ENCODE results near the gene POLRMT.

The POLRMT gene

DNA sequence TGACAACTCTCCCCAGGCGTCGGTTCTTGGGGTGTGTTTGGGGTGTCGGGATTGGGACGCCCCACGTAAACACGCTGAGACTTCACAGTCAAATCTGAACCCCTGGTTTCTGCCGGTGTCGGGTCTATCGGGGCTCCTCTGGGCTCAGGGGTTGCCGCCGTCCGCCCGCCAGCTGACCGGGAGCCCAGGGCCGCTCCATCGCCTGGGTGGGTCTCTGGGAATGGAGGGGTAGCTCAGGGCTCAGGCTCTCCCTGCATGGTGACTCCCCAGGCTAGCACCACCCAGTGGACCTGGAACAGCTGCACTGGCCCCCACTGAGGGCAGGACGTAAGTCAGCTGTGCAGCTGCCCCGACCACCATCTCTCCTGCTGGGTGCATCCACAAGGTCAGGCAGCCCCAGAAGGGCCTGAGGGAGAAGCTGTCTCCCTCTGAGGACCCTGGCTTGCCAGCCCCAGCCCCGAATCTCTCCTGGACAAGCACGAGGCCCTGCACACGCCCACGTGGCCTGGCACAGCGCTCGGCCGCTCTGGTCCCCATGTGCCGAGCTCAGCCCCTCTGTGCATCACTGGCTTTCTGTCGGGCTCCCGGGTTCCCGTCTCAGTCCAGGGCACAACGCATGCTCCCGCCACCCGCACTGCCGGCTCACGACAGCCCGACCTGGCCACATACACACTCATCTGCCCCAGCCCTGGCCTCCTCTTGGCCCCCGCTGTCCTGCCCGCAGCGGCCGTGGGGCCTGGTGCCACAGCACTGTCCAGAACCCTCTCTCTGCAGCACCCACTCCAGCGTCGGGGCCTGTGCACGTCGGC, 23.6 kb upstream of the POLRMT start:
- Histone ChIP-seq H3K4me3 (no peak overlapping the region), H3K9me3 (no peaks in the 10 kb centered on the region), H3K4me1 (peaks cover 56% of the 10 kb centered on the region), H4K20me1 (peaks cover 100% of the 10 kb centered on the region), H3K27ac (no peak overlapping the region), H3K27me3 (no peaks in the 10 kb centered on the region), H3K36me3 (peaks cover 82% of the 10 kb centered on the region), H3K9ac (peak overlapping the region; percentile 61), H3K4me2 (no peak overlapping the region)
- no peak for TF ChIP-seq Cebpa-rat (IDR thresholded peaks at IDR 0.05)

DNA sequence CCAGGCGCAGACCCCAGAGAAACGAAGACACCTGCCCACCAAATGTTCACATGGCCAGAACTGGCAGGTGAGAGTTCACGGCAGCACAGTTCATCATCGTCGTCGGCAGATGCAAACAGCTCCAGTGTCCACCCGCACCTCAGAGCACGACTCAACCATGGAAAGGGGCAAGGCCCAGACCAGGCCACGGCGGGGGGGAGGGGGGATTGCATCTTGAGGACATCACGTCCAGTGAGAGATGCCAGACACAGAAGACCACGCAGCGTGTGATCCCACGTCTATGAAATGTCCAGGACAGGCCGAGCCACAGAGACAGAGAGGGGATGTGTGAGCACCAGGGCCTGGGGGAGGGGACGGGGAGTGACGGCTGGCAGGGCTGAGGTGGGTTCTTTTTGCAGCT, 22.4 kb upstream of the POLRMT start:
- H3K4me1 ChIP-seq, result peaks cover 44% of the 10 kb centered on the region
- no peak overlapping the region for H3K9ac ChIP-seq
- H3K27ac ChIP-seq, result no peak overlapping the region
- no peaks in the 10 kb centered on the region for H3K9me3 ChIP-seq
- H4K20me1 ChIP-seq, result peaks cover 100% of the 10 kb centered on the region
- H3K27me3 ChIP-seq, result no peaks in the 10 kb centered on the region
- H3K4me2 ChIP-seq, result no peak overlapping the region
- no peak for TF ChIP-seq Cebpa-rat (IDR thresholded peaks at IDR 0.05)
- H3K36me3 ChIP-seq, result peaks cover 95% of the 10 kb centered on the region
- H3K4me3 ChIP-seq, result no peak overlapping the region

DNA sequence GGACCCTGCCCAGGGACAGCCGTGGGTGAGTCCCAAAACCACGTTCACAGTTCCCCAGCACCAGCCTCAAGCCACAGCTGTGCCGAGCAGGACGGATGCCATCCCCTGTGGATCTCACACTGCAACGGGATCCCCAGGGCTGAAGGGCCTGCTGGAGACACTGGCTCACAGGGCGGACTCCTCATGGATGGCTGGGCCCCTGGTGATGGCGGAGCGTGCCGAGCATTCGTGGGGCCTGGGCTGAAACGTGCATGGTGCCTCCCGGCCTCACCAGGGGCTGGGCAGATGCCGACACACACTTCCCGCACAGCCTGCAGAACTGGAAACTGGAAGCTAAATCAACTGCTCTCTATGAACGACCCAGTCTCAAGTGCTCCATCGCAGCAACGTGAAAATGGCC, 20.1 kb upstream of the POLRMT start:
- Histone ChIP-seq H3K9ac (no peak overlapping the region), H3K4me1 (peaks cover 22% of the 10 kb centered on the region), H3K9me3 (no peaks in the 10 kb centered on the region), H3K36me3 (peaks cover 99% of the 10 kb centered on the region), H3K27me3 (no peaks in the 10 kb centered on the region), H3K4me2 (no peak overlapping the region), H4K20me1 (peaks cover 100% of the 10 kb centered on the region), H3K4me3 (no peak overlapping the region), H3K27ac (no peak overlapping the region)
- TF ChIP-seq Cebpa-rat (IDR thresholded peaks at IDR 0.05), result no peak

DNA sequence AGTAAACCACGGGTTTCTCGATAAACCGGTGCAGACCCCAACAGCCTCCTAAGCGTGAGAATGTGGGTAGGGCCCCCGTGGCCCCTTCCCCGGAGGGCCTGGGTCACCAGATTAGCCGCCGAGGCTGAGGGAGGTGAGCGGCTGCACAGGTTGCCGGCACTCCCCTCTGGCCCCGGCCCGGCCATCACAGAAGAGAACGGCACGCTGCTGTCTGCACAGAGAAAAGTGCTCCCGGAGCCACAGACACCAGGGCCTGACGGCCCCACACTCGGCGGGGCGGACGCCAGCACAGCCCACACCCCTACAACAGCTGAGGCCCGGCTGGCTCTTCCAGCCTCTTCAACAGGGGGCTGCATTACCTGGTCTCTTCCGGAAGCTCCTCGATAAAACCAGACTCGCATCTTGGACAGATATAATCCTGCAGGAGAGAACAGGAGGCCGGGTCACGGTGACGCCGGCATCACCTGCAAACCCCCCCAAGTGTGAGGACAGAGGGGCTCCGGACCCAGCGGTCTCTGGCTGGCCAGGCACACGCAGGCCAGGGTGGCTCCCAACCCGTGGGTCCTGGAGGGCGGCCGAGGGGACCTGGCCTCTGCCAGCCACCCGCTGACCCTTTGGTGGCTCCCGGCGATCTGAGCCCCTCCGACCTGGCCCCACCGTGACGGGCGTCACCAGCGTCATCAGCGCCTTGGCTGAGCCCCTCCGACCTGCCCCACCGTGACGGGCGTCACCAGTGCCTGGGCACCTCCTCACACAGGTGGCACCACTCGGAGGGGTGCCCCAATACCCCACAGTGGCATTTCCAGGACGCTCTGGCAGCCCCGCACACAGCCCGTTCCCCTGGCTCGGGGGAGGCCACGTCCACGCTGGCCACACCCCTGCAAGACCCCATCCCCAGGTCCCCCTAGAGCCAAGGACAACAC, 19.4 kb upstream of the POLRMT start:
- TF ChIP-seq Cebpa-rat (IDR thresholded peaks at IDR 0.05), result no peak
- Histone ChIP-seq H3K4me3 (no peak overlapping the region), H3K27me3 (no peaks in the 10 kb centered on the region), H3K27ac (no peak overlapping the region), H4K20me1 (peaks cover 99% of the 10 kb centered on the region), H3K9me3 (no peaks in the 10 kb centered on the region), H3K36me3 (peaks cover 99% of the 10 kb centered on the region), H3K4me1 (peaks cover 15% of the 10 kb centered on the region), H3K9ac (no peak overlapping the region), H3K4me2 (no peak overlapping the region)

DNA sequence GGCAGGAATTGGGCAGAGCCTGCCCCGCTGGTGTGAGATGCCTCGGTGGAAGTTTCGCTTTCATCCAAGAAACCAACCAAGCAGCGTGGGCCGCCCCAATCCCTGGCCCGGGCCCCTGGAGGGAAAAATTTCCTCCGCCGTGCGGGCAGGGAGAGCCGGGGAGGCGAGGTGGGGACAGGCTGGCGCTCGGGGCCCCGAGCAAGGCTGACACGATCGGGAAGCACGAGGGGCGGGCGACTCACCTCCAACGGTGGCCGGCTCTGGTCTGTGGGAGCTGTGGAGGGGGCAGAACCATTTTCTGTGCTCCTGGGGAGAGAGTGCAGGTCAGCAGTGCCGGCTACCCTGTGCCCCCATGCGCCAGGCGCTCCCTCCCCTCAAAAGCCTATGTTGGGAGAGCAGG, 18.7 kb upstream of the POLRMT start:
- H3K4me2 ChIP-seq, result no peak overlapping the region
- peaks cover 99% of the 10 kb centered on the region for H3K36me3 ChIP-seq
- peaks cover 99% of the 10 kb centered on the region for H4K20me1 ChIP-seq
- no peaks in the 10 kb centered on the region for H3K27me3 ChIP-seq
- no peak for TF ChIP-seq Cebpa-rat (IDR thresholded peaks at IDR 0.05)
- H3K27ac ChIP-seq, result no peak overlapping the region
- no peak overlapping the region for H3K4me3 ChIP-seq
- no peaks in the 10 kb centered on the region for H3K9me3 ChIP-seq
- H3K4me1 ChIP-seq, result peaks cover 7% of the 10 kb centered on the region
- H3K9ac ChIP-seq, result no peak overlapping the region

DNA sequence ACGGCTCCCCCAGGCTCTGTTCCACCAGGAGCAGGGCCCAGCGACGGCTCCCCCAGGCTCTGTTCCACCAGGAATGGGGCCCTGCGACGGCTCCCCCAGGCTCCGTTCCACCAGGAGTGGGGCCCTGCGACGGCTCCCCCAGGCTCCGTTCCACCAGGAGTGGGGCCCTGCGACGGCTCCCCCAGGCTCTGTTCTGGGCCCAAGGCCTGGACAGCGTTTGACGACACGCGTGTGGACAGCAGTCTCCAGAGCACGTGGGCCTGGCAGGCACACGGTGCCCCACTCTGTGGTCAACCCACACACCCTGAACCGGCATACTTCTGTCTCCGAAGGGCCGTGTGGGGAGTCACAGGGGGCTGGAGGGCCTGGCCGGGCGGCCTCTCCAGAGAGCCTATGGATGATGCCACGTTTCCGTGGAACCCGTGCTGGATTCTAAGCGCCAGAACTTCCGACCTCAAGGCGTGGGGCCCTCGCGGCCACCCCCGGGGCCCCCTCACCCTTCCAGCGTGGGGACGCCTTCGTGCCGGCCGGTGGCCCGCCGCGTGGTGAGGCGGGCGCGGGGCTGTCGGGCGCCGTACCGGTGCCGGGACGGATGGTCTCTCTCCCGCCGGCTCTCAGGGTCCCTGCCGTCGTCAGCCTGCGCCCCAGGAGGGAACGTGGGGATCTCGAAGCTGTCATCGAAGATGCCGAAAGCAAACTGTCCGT, 17.9 kb upstream of the POLRMT start:
- Histone ChIP-seq H3K4me1 (0 out of 2 replicates have a peak, but pooled peaks cover under 1% of the 10 kb centered on the region), H3K9ac (no peak overlapping the region), H3K27ac (no peak overlapping the region), H3K4me2 (no peak overlapping the region), H3K9me3 (no peaks in the 10 kb centered on the region), H3K4me3 (no peak overlapping the region), H4K20me1 (peaks cover 99% of the 10 kb centered on the region), H3K27me3 (no peaks in the 10 kb centered on the region), H3K36me3 (peaks cover 99% of the 10 kb centered on the region)
- no peak for TF ChIP-seq Cebpa-rat (IDR thresholded peaks at IDR 0.05)

DNA sequence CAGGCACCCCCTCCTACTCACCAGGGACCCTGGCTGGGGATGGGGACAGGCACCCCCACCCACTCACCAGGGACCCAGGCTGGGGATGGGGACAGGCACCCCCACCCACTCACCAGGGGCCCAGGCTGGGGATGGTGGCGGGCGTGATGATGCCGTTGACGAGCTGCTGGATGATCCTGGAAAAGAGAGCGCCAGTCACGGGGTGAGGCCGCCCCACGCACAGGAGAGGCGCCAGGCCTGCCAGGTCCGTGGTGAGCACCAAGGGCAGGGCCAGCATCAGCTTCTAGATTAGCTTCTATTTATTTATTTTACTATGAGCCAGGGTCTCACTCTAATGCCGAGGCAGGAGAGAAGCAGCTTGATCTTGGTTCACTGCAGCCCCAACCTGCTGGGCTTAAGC, 16.8 kb upstream of the POLRMT start:
- Histone ChIP-seq H3K4me1 (peaks cover 9% of the 10 kb centered on the region), H3K9me3 (no peaks in the 10 kb centered on the region), H3K9ac (no peak overlapping the region), H3K36me3 (peaks cover 97% of the 10 kb centered on the region), H4K20me1 (peaks cover 99% of the 10 kb centered on the region), H3K27me3 (no peaks in the 10 kb centered on the region), H3K27ac (no peak overlapping the region), H3K4me2 (no peak overlapping the region), H3K4me3 (no peak overlapping the region)
- TF ChIP-seq Cebpa-rat (IDR thresholded peaks at IDR 0.05), result no peak

DNA sequence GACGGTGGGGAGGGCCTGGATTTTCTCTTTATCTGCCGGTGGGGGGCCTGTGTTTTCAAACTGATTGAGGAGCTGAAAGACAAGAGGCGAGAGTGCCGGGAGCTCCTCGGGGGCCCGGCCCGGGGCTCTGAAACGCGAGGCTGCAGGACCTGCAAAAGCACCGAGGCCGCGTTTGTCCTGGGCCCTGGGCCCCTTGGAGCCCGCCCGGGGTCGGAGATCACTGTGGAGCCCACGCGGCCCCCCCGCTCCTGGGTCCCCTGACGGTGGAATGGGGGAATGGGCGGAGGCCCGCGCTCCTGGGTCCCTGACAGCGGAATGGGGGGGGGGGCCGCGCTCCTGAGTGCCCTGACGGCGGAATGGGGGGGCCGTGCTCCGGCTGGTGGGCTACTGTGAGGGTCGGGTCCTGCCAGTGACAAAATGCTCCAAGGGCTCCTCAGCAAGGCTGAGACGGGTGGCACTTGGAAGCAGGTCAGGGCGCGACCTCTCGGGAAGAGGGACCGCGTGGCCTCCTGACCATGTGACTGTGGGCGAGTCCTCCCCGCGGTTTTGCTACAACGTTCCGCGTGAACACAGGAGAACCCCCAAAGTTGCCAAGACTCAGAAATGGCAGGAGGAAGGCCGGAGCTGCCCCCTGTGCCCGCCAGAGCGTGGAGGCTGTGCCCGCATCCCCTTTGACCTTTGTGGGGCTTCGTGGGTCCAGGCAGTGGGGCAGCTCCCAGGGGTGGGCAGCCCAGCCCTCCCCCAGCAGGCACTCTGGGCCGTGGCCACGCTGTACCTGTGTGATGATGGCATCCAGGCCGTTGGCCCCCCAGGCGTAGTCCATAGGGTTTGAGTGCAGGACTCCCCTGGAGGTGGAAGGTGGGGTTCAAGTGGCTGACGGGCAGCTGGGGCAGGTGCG, 15.8 kb upstream of the POLRMT start:
- no peak overlapping the region for H3K4me3 ChIP-seq
- H3K9me3 ChIP-seq, result no peaks in the 10 kb centered on the region
- H3K36me3 ChIP-seq, result peaks cover 88% of the 10 kb centered on the region
- no peak overlapping the region for H3K9ac ChIP-seq
- no peaks in the 10 kb centered on the region for H3K27me3 ChIP-seq
- H4K20me1 ChIP-seq, result peaks cover 99% of the 10 kb centered on the region
- no peak overlapping the region for H3K4me2 ChIP-seq
- peaks cover 19% of the 10 kb centered on the region for H3K4me1 ChIP-seq
- no peak for TF ChIP-seq Cebpa-rat (IDR thresholded peaks at IDR 0.05)
- H3K27ac ChIP-seq, result no peak overlapping the region

DNA sequence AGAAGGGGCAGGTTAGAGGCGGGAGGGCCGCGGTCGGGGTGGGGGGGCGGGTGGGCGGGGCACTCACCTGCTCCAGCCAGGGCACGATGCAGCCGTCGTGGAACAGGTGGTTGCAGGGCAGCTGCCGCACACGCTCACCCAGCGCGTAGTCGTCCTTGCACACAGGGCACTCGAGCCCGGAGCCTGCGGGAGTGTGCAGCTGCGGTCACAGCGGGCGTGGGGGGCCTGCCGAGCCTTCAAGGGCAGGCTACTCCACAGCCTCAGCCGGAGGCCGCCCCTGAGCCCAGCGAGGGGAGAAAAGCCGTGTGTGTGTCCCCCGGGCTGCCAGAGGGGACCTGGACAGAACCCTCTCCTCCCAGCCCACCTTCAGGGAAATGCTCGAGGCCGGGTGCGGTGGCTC, 15.0 kb upstream of the POLRMT start:
- Histone ChIP-seq H3K4me1 (peaks cover 27% of the 10 kb centered on the region), H3K9me3 (no peaks in the 10 kb centered on the region), H3K36me3 (peaks cover 79% of the 10 kb centered on the region), H3K27me3 (no peaks in the 10 kb centered on the region), H3K4me2 (no peak overlapping the region), H3K9ac (no peak overlapping the region), H3K27ac (no peak overlapping the region), H4K20me1 (peaks cover 94% of the 10 kb centered on the region), H3K4me3 (no peak overlapping the region)
- no peak for TF ChIP-seq Cebpa-rat (IDR thresholded peaks at IDR 0.05)
